Progenitor cell of endocrine pancreas (in vitro differentiated cells): ENCODE measurements around the gene THRA. TPM values are rescaled to one million over a fixed set of nuclear protein-coding genes. Genes with fewer than 3 reads are reported as not detected.

Experiments used
- DNase-seq: peaks from one replicate; pipeline ENCODE4 v3.0.0; 2021; ENCODE audit warnings: low spot score; ENCODE audit not compliant: unreplicated experiment
- H3K27ac Mint-ChIP-seq: 2 replicates; pipeline ENCODE4 v1.8.0; 2021; ENCODE audit warnings: mild to moderate bottlenecking, moderate library complexity, mixed read lengths
- H3K27me3 Mint-ChIP-seq: 2 replicates; pipeline ENCODE4 v1.8.0; 2021; ENCODE audit warnings: mixed read lengths
- H3K36me3 Mint-ChIP-seq: 2 replicates; pipeline ENCODE4 v1.8.0; 2022; ENCODE audit warnings: mixed read lengths; ENCODE audit not compliant: insufficient read depth
- H3K4me1 Mint-ChIP-seq: 2 replicates; pipeline ENCODE4 v1.8.0; 2021; ENCODE audit warnings: low read depth, mixed read lengths
- H3K4me3 Mint-ChIP-seq: 2 replicates; pipeline ENCODE4 v1.8.0; 2021; ENCODE audit warnings: low read depth, mild to moderate bottlenecking, moderate library complexity, mixed read lengths
- H3K9me3 Mint-ChIP-seq: 2 replicates; pipeline ENCODE4 v1.8.0; 2021; ENCODE audit warnings: low read depth, mixed read lengths
- CTCF ChIP-seq: fragments of 200-600 bp; sonication (generic); IDR thresholded peaks from one replicate; pipeline ENCODE4 v1.5.0; 2021; ENCODE audit warnings: antibody characterized with exemption, mild to moderate bottlenecking; ENCODE audit not compliant: unreplicated experiment
- total RNA-seq: library from RNA; stranded (reverse); gene quantifications from 2 replicates; pipeline ENCODE4 v1.2.1, GENCODE V29; 2021

The THRA gene
- total RNA-seq, 1 donor from 2014 or later: 25.0 TPM

- H3K27ac Mint-ChIP-seq: no peak overlapping the region
- DNase-seq: no peak
- no peaks in the 10 kb centered on the region for H3K36me3 Mint-ChIP-seq
- no peaks in the 10 kb centered on the region for H3K9me3 Mint-ChIP-seq
- no peaks in the 10 kb centered on the region for H3K27me3 Mint-ChIP-seq
- H3K4me3 Mint-ChIP-seq: no peak overlapping the region
- peaks cover 57% of the 10 kb centered on the region for H3K4me1 Mint-ChIP-seq
- TF ChIP-seq CTCF: no peak
These were observed 9.4 kb downstream of the THRA start for GRCh38 chr17:40072040-40072734.

- no peaks in the 10 kb centered on the region for H3K9me3 Mint-ChIP-seq
- peak overlapping the region; percentile 35 for H3K4me3 Mint-ChIP-seq
- no peaks in the 10 kb centered on the region for H3K27me3 Mint-ChIP-seq
- TF ChIP-seq CTCF: no peak
- no peaks in the 10 kb centered on the region for H3K36me3 Mint-ChIP-seq
- H3K27ac Mint-ChIP-seq: peak overlapping the region; percentile 71
- DNase-seq: no peak
- H3K4me1 Mint-ChIP-seq: peaks cover 57% of the 10 kb centered on the region
These were observed 10.1 kb downstream of the THRA start for GRCh38 chr17:40072735-40073346.

- Mint-ChIP-seq H3K4me1 (peaks cover 53% of the 10 kb centered on the region), H3K27ac (peak overlapping the region; percentile 77), H3K27me3 (no peaks in the 10 kb centered on the region), H3K9me3 (no peaks in the 10 kb centered on the region), H3K36me3 (no peaks in the 10 kb centered on the region), H3K4me3 (peak overlapping the region; percentile 23)
- no peak for TF ChIP-seq CTCF
- DNase-seq: no peak
These were observed 10.8 kb downstream of the THRA start for GRCh38 chr17:40073454-40074174.

DNA sequence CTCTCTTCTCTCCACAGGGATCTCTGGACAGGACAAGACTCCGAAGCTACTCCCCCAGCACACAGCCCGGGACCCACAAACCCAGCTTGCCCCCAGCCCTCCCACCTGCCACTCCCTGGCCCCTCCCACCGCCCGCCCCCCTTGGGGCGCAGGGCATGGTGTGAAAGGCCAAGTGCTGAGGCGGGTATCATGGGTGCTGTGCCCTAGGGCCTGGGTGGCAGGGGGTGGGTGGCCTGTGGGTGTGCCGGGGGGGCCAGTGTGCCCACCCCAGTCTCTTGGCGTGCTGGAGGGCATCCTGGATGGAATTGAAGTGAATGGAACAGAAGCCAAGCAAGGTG, 11.4 kb downstream of the THRA start:
- Mint-ChIP-seq H3K27me3 (no peaks in the 10 kb centered on the region), H3K27ac (no peak overlapping the region)

More for the DNA sequence above, 11.4 kb downstream of the THRA start:
- no peak for TF ChIP-seq CTCF
- DNase-seq: no peak
- H3K9me3 Mint-ChIP-seq: no peaks in the 10 kb centered on the region
- H3K4me1 Mint-ChIP-seq: peaks cover 49% of the 10 kb centered on the region
- H3K36me3 Mint-ChIP-seq: no peaks in the 10 kb centered on the region
- H3K4me3 Mint-ChIP-seq: no peak overlapping the region
